BJ (cell line): ENCODE measurements around the gene PIK3C2G. TPM values are rescaled to one million over a fixed set of nuclear protein-coding genes. Genes with fewer than 3 reads are reported as not detected.

Experiments used
- CTCF ChIA-PET: fragments of 350-600 bp; formaldehyde crosslinking; extraction: SDS; loops from one replicate; lab custom pipeline; 2021; ENCODE audit warnings: antibody characterized with exemption, inconsistent platforms; lab: Yijun Ruan, JAX
- POLR2A ChIA-PET: fragments of 300-600 bp; sonication (Branson Sonifier 250); formaldehyde crosslinking; extraction: SDS; loops from one replicate; lab custom pipeline; 2021; ENCODE audit warnings: antibody characterized with exemption; lab: Charles Lee
- DNase-seq: peaks from one replicate; pipeline ENCODE4 v3.0.0-alpha.2; 2011; ENCODE audit warnings: low read depth
- H3K27me3 ChIP-seq: 2 replicates; pipeline ENCODE4 v1.6.0; 2011; ENCODE audit warnings: low read length; ENCODE audit not compliant: control insufficient read depth, insufficient read depth
- H3K36me3 ChIP-seq: 2 replicates; pipeline ENCODE4 v1.5.1; 2011; ENCODE audit warnings: low read length; ENCODE audit not compliant: control insufficient read depth, insufficient read depth
- H3K4me3 ChIP-seq: 2 replicates; pipeline ENCODE4 v1.5.1; 2011; ENCODE audit warnings: low read depth, mild to moderate bottlenecking, control low read depth, low read length
- CTCF ChIP-seq: IDR thresholded peaks from 2 replicates; pipeline ENCODE4 v1.5.1; 2011; ENCODE audit warnings: low read depth, mild to moderate bottlenecking, control low read depth, inconsistent platforms, low read length, moderate library complexity; ENCODE audit not compliant: insufficient read depth
- polyA plus RNA-seq: library from polyadenylated mRNA; depleted of rRNA; stranded (reverse); fragments of >200 nt; gene quantifications from 2 replicates; pipeline ENCODE4 v1.2.3, GENCODE V29; 2011

Gene PIK3C2G
- polyA plus RNA-seq, 1 experiment = not detected

DNA sequence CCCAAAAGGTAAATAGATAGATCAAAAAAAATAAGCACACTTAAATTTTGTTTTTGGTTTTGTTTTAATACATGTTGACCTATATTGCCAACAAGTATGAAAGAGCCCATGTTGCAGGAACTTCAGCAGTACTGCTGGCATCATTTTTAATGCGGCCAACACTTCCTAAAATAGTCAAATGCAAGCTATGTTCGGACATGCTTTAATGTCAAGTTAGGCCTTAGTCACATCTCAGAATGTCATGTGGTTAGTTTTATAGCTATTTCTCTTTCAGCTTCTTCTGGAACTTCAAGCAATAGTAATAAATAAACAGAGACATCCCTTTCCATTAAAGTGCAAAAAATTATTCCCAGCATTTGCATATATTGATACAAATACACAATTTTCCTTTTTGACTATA is 153.4 kb downstream of the PIK3C2G start:
- Histone ChIP-seq H3K36me3 (no peaks in the 10 kb centered on the region), H3K27me3 (no peaks in the 10 kb centered on the region), H3K4me3 (no peak overlapping the region)
- no peak for TF ChIP-seq CTCF
- ChIA-PET POLR2A (no interaction called here), CTCF (interaction anchor here (1.3 kb wide), 1 partner anchor 16 kb away, joined by 4 read pairs; no protein-coding TSS in a partner anchor)
- peak; percentile 13 for DNase-seq

- TF ChIP-seq CTCF = no peak
- no peak for DNase-seq
- ChIA-PET POLR2A (interaction anchor here (0.6 kb wide), 1 partner anchor 763 kb away, joined by 3 read pairs; no protein-coding TSS in a partner anchor), CTCF (no interaction called here)
- no peak overlapping the region for H3K4me3 ChIP-seq
- no peaks in the 10 kb centered on the region for H3K27me3 ChIP-seq
- H3K36me3 ChIP-seq = no peaks in the 10 kb centered on the region
These were observed 153.9 kb downstream of the PIK3C2G start for GRCh38 chr12:18415227-18415626.

DNA sequence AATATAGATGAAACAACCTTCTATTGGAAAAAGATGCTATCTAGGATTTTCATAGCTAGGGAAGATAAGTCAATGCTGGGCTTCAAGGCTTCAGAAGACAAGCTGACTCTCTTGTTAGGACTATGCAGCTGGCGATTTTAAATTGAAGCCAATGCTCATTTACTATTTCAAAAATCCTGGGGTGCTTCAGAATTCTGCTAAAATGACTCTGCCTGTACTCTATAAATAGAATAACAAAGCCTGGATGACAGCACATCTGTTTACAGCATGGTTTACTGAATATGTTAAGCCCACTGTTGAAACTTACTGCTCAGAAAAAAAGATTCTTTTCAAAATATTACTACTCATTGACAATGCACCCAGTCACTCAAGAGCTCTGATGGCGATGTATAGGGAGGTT is 155.1 kb downstream of the PIK3C2G start:
- Histone ChIP-seq H3K36me3 (no peaks in the 10 kb centered on the region), H3K4me3 (no peak overlapping the region), H3K27me3 (no peaks in the 10 kb centered on the region)
- ChIA-PET POLR2A (no interaction called here), CTCF (interaction anchor here (1.1 kb wide), 1 partner anchor 166 kb away, joined by 3 read pairs; no protein-coding TSS in a partner anchor)
- DNase-seq = no peak
- no peak for TF ChIP-seq CTCF

DNA sequence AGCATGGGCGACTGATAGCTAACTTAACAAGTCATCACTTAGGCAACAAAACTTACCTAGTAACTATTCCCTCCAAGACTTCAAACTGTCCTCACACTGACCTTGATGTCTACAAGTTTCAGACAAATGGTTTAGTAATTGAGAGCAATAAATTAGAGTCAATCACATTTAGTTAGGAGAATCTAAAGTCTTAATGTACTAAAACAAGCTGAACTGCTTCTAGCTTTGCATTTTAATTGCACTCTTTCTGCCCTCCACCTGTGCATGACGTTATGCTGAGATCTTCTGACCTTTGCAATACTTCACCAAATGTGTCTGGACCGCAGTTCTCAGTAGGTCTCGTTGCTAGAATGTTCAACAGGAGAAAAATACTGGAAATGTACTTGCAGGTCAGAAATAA is 158.0 kb downstream of the PIK3C2G start:
- no peak for DNase-seq
- Histone ChIP-seq H3K36me3 (no peaks in the 10 kb centered on the region), H3K4me3 (no peak overlapping the region), H3K27me3 (no peaks in the 10 kb centered on the region)
- ChIA-PET CTCF (no interaction called here), POLR2A (no interaction called here)
- TF ChIP-seq CTCF = no peak

DNA sequence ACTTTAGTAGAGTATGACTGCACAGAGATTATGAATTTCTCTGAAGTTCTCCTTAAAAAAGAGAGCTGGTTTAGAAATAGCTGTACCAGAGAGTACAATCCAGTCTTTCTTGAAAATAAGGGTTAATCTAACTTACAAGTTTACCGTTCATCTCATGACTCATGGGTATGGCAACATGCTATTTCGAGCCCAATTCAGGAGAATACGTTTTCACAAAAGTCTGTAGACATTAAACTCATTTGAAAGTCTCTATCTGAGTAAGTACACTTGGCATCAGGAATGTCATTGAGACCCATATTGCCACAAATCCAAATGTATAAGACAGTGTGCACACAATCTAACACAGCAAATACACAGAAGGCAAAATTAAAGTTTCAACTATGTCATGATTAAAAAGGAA is 160.5 kb downstream of the PIK3C2G start:
- no peak for DNase-seq
- no peak for TF ChIP-seq CTCF
- Histone ChIP-seq H3K36me3 (no peaks in the 10 kb centered on the region), H3K27me3 (no peaks in the 10 kb centered on the region), H3K4me3 (no peak overlapping the region)
- ChIA-PET CTCF (no interaction called here), POLR2A (no interaction called here)
